GM19025 (cell line): ENCODE measurements around the gene BAHCC1.
A peak's percentile ranks its signal among the peaks of the same experiment; 100 is the strongest.

ENCODE experiments used
- ATAC-seq: cut with Tn5 transposase; IDR thresholded peaks from one replicate; pipeline ENCODE4 v1.9.1; 2021; ENCODE audit warnings: mild to moderate bottlenecking, low read depth, moderate library complexity; ENCODE audit not compliant: unreplicated experiment

The BAHCC1 gene

GRCh38 chr17:81509207-81509971 lies 114.1 kb downstream of the BAHCC1 start:
- ATAC-seq: no peak

GRCh38 chr17:81509972-81510784 lies 114.9 kb downstream of the BAHCC1 start:
- ATAC-seq: no peak

DNA sequence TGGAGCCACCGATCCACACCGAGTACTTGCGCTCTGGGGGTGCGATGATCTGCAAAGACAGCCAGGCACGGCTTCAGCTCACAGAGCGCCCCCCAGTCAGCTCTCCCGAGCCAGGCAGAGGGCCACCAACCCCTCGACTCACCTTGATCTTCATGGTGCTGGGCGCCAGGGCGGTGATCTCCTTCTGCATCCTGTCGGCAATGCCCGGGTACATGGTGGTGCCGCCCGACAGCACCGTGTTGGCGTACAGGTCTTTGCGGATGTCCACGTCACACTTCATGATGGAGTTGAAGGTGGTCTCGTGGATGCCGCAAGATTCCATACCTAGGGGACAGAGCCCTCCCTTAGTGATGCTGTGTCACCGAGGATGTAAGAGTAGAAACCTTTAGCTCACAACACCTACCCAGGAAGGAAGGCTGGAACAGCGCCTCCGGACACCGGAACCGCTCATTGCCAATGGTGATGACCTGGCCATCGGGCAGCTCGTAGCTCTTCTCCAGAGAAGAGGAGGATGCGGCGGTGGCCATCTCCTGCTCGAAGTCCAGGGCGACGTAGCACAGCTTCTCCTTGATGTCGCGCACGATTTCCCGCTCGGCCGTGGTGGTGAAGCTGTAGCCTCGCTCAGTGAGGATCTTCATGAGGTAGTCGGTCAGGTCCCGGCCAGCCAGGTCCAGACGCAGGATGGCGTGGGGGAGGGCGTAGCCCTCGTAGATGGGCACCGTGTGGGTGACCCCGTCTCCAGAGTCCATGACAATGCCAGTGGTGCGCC lies 115.7 kb downstream of the BAHCC1 start:
- no peak for ATAC-seq

DNA sequence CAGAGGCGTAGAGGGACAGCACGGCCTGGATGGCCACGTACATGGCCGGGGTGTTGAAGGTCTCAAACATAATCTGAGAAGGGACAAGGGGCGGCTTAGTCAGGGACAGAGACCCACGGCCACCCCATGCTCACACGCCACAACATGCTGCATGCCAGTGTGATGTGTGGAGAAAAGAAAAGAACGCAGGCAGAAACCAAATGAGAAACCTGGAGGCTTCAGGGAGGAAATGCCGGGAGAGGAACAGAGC lies 116.2 kb downstream of the BAHCC1 start:
- no peak for ATAC-seq

- ATAC-seq: no peak
Measured at GRCh38 chr17:81511804-81512561, 116.7 kb downstream of the BAHCC1 start.

GRCh38 chr17:81512562-81513371 lies 117.5 kb downstream of the BAHCC1 start, which contains the start of gene ACTG1:
ACTG1 (minus strand) TSS chr17:81512799; CDS start chr17:81512354, 445 bp downstream.
- peak; percentile 48 for ATAC-seq

DNA sequence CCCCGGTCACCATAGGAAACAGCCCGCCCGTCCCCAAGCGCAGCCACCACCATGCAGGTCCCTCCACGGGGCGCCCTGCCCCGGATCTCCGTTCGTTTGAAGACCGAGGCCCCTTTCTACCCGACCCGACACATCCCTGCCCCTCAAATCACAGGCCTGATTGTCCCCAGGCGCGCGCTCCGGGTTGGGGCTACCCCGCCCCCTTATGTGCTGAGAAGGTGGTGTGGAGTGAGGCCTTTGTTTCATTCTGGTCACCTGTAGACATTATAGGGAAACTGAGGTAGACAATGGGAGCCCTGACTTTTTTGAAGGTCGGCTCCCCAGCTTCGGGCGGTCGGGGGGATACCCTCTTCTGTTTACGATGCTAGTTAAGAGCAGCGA lies 118.1 kb downstream of the BAHCC1 start:
- no peak for ATAC-seq

- ATAC-seq: no peak
Measured at GRCh38 chr17:81513753-81514488, 118.7 kb downstream of the BAHCC1 start.

- ATAC-seq: no peak
Measured at GRCh38 chr17:81514489-81514738, 119.2 kb downstream of the BAHCC1 start.

GRCh38 chr17:81514739-81515529 lies 119.7 kb downstream of the BAHCC1 start:
- peak; percentile 13 for ATAC-seq

DNA sequence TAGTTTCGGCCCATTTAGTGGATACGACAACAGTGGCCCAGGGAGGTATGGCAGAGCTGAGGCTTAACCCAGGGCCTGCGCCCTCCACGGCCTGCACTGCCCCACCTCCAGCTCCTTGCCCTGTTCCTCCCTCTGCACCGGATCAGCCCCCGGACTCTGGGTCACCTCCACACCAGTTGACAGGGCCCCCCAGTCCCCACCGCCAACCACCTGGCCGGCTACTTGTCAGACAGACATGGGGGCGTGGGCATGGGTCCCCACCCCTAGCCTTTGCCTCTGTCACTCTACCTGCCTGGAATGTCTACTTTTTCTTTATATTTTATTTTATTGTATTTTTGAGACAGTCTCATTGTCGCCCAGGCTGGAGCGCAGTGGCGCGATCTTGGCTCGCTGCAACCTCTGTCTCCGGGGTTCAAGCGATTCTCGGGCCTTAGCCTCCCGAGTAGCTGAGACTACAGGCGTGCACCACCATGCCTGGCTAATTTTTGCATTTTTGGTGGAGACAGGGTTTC lies 120.3 kb downstream of the BAHCC1 start:
- ATAC-seq: no peak
